GM19193 (cell line): Measurements from ENCODE around the gene MAPK9.

ENCODE experiments used
- POLR2A ChIP-seq: IDR thresholded peaks from 4 replicates; pipeline ENCODE4 v1.6.1; 2011; ENCODE audit not compliant: insufficient read depth, insufficient read length; ENCODE audit errors: extremely low read depth

MAPK9 gene

GRCh38 chr5:180209137-180209581 is 82.7 kb downstream of the MAPK9 start, which contains the start of gene RASGEF1C:
Gene RASGEF1C, minus strand, starts transcription at chr5:180209211. Its CDS starts 71,159 bp downstream, at chr5:180138052.
- TF ChIP-seq POLR2A = no peak

GRCh38 chr5:180208435-180209081 is 83.3 kb downstream of the MAPK9 start:
- TF ChIP-seq POLR2A = no peak

- no peak for TF ChIP-seq POLR2A
These were observed 83.8 kb downstream of the MAPK9 start for GRCh38 chr5:180208038-180208434.

GRCh38 chr5:180207593-180207992 is 84.3 kb downstream of the MAPK9 start:
- TF ChIP-seq POLR2A = no peak

GRCh38 chr5:180206993-180207392 is 84.9 kb downstream of the MAPK9 start:
- TF ChIP-seq POLR2A = no peak

- no peak for TF ChIP-seq POLR2A
These were observed 86.0 kb downstream of the MAPK9 start for GRCh38 chr5:180205916-180206315.

- no peak for TF ChIP-seq POLR2A
These were observed 87.5 kb downstream of the MAPK9 start for GRCh38 chr5:180204276-180204819.

GRCh38 chr5:180202939-180203573 is 88.8 kb downstream of the MAPK9 start:
- TF ChIP-seq POLR2A = no peak

GRCh38 chr5:180201051-180201987 is 90.6 kb downstream of the MAPK9 start:
- TF ChIP-seq POLR2A = no peak

GRCh38 chr5:180199390-180199789 is 92.5 kb downstream of the MAPK9 start:
- no peak for TF ChIP-seq POLR2A

GRCh38 chr5:180198208-180198607 is 93.7 kb downstream of the MAPK9 start:
- no peak for TF ChIP-seq POLR2A

- TF ChIP-seq POLR2A = no peak
These were observed 94.7 kb downstream of the MAPK9 start for GRCh38 chr5:180197016-180197702.

- no peak for TF ChIP-seq POLR2A
These were observed 97.2 kb downstream of the MAPK9 start for GRCh38 chr5:180194410-180195345.
